Measurements from ENCODE around the gene ICE2. TPM values are rescaled to one million over a fixed set of nuclear protein-coding genes. Genes with fewer than 3 reads are reported as not detected.
A peak's percentile ranks its signal among the peaks of the same experiment; 100 is the strongest.

ICE2 gene
- total RNA-seq, 1 donor from 2014 or later: 69.7 TPM

DNA sequence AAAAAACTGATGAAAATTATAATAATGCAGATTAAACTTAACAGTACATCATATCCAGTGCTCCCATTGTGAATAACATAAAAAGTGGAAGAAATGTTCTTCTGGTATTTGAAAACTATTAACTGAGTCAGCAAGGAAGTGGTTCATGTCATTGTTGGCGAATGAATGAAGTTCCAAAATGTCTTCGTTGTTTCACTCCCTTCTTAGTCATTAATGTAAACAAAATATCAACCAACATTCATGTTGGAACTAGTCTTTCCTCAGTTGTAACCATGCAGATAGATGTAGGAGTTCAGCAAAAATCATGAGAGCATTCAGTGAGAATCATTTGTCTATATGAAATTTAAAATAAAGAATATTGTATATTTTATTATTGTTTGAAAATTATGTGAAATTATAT, 44.1 kb upstream of the ICE2 start:
- Mint-ChIP-seq H3K4me1 (peaks cover 5% of the 10 kb centered on the region), H3K4me3 (no peak overlapping the region), H3K27ac (ENCODE audit: unreplicated experiment) (no peak overlapping the region), H3K27me3 (ENCODE audit: low read depth) (no peaks in the 10 kb centered on the region), H3K36me3 (ENCODE audit: low read depth) (no peaks in the 10 kb centered on the region), H3K9me3 (no peaks in the 10 kb centered on the region)
- no peak for DNase-seq (ENCODE audit: low read depth, low spot score)
- TF ChIP-seq, protein P1, sequence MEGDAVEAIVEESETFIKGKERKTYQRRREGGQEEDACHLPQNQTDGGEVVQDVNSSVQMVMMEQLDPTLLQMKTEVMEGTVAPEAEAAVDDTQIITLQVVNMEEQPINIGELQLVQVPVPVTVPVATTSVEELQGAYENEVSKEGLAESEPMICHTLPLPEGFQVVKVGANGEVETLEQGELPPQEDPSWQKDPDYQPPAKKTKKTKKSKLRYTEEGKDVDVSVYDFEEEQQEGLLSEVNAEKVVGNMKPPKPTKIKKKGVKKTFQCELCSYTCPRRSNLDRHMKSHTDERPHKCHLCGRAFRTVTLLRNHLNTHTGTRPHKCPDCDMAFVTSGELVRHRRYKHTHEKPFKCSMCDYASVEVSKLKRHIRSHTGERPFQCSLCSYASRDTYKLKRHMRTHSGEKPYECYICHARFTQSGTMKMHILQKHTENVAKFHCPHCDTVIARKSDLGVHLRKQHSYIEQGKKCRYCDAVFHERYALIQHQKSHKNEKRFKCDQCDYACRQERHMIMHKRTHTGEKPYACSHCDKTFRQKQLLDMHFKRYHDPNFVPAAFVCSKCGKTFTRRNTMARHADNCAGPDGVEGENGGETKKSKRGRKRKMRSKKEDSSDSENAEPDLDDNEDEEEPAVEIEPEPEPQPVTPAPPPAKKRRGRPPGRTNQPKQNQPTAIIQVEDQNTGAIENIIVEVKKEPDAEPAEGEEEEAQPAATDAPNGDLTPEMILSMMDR (conservative IDR thresholded peaks at IDR 0.05): no peak

DNA sequence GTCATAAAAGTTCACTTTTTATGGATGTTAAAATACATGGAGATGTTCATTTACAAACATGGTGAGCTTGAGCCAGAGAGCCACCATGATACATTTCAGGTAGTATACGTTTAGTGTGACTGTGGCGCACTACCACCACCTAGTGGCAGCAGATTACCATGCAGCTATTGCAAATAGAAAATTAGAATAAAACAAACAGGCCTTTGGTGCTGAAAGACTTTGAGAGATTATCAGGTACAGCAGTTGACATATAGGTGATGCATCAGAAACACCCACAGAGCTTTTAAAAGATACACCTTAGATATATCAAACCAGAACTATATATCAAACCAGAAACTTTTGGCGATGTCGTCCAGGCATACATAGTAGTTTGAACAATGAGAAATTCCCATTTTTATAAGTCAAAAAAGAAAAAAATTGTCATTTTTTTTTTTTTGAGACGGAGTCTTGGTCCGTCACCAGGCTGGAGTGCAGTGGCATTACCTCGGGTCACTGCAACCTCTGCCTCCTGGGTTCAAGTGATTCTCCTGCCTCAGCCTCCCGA, 42.0 kb upstream of the ICE2 start:
- H3K9me3 Mint-ChIP-seq: no peaks in the 10 kb centered on the region
- no peak overlapping the region for H3K27ac Mint-ChIP-seq (ENCODE audit: unreplicated experiment)
- peaks cover 5% of the 10 kb centered on the region for H3K4me1 Mint-ChIP-seq
- H3K4me3 Mint-ChIP-seq: no peak overlapping the region
- H3K36me3 Mint-ChIP-seq (ENCODE audit: low read depth): no peaks in the 10 kb centered on the region
- H3K27me3 Mint-ChIP-seq (ENCODE audit: low read depth): no peaks in the 10 kb centered on the region
- DNase-seq (ENCODE audit: low read depth, low spot score): peak; percentile 80
- TF ChIP-seq, protein P1 (conservative IDR thresholded peaks at IDR 0.05): peak; percentile 95

DNA sequence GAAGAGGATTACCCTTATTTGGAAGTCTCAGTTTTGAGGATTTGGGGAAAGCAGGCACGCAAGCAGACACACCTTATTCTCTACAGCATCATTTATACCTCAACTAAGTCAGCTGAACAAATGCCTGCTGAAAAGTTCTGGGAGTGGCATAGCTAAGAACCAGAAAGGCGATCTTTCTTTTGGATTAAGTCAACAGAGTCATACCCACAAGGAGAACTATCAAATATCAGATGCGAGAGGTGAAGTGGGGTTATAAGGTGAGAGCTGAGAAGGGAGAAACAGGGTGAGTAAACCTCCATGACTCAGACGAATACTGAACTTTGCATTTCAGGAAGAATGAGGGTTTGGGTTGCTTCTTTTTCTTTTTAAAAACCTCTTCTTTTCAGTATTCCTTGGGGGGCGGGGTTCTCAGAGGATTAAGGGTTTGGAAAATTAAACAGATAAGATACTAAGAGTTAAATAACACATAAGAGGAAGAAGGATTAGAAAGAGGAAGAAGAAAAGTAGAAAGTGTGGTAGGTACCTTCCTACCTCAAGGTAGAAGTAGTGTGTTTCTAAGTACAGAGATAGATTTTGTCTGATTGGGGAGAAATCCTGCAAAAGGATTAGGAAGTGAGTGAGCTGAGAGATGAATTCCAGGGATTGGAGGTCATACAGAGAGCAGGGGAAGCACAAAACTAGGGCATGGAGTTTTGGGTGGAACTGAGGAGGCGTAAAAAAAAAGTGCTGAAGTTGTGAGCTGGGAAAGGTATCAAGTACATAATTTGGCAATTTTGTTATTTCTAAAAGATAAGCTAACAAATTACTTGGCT, 41.3 kb upstream of the ICE2 start:
- DNase-seq (ENCODE audit: low read depth, low spot score): no peak
- Mint-ChIP-seq H3K36me3 (ENCODE audit: low read depth) (no peaks in the 10 kb centered on the region), H3K4me3 (no peak overlapping the region), H3K9me3 (no peaks in the 10 kb centered on the region), H3K4me1 (peaks cover 5% of the 10 kb centered on the region), H3K27me3 (ENCODE audit: low read depth) (no peaks in the 10 kb centered on the region), H3K27ac (ENCODE audit: unreplicated experiment) (no peak overlapping the region)
- TF ChIP-seq, protein P1 (conservative IDR thresholded peaks at IDR 0.05): no peak

DNA sequence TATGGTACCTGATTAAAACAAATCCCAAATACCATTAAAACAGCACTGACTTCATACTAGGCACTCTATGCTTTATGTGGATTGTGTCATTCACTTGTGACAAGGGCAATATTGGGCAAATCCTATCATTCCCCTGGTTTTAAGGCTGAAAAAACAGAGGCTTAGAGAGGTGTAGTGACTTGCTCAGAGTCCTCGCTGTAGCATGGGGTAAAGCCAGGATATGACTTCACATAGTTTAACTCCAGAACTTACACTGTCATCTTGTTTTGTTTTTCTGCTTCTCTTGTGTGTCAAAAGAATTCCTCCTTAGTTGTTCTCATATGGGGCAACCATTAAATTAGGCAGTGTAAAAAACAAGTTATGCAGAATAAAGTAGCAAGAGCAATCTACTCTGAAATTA, 40.3 kb upstream of the ICE2 start:
- no peaks in the 10 kb centered on the region for H3K9me3 Mint-ChIP-seq

DNA sequence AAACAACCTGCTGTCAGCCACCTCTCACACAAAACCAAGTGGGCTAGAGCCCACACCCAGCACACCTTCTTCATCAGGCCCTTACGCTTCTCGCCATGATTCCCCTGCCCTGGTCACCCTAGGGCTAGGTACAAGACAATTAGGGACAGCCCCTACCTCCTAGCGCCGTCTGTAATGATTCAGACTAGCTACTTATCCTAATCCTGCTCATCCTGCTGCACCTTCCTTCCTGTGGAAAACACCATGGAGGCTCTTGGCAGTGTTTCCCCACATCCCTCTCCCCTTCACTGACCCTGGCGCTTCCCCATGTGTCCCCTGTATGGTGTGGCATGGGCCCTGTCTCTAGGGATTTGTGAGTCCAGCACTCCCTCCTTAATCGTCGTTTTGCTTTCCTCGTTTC, 39.6 kb upstream of the ICE2 start:
- no peak for DNase-seq (ENCODE audit: low read depth, low spot score)
- Mint-ChIP-seq H3K9me3 (no peaks in the 10 kb centered on the region), H3K4me3 (no peak overlapping the region), H3K4me1 (peaks cover 5% of the 10 kb centered on the region), H3K27me3 (ENCODE audit: low read depth) (no peaks in the 10 kb centered on the region), H3K36me3 (ENCODE audit: low read depth) (no peaks in the 10 kb centered on the region), H3K27ac (ENCODE audit: unreplicated experiment) (no peak overlapping the region)
- TF ChIP-seq, protein P1 (conservative IDR thresholded peaks at IDR 0.05): no peak

More for the DNA sequence above, 40.3 kb upstream of the ICE2 start:
- H3K4me1 Mint-ChIP-seq: peaks cover 5% of the 10 kb centered on the region
- H3K36me3 Mint-ChIP-seq (ENCODE audit: low read depth): no peaks in the 10 kb centered on the region
- H3K27ac Mint-ChIP-seq (ENCODE audit: unreplicated experiment): no peak overlapping the region
- no peak overlapping the region for H3K4me3 Mint-ChIP-seq
- H3K27me3 Mint-ChIP-seq (ENCODE audit: low read depth): no peaks in the 10 kb centered on the region
- TF ChIP-seq, protein P1 (conservative IDR thresholded peaks at IDR 0.05): no peak
- no peak for DNase-seq (ENCODE audit: low read depth, low spot score)
